K562 (cell line): ENCODE measurements around the gene ZNF213. TPM values are rescaled to one million over a fixed set of nuclear protein-coding genes. Genes with fewer than 3 reads are reported as not detected.

ENCODE experiments used
- ATAC-seq: fragments of 200-7000 bp; cut with Tn5 transposase; 3 replicates; pipeline ENCODE4 v1.9.1; 2020; ENCODE audit warnings: moderate library complexity
- BruUV-seq: library from RNA; stranded (reverse); fragments of 400-500 nt; replicated peaks from 2 replicates; lab custom pipeline; 2021; lab: Mats Ljungman, UMichigan
- CTCF ChIA-PET: fragments of 300-600 bp; formaldehyde crosslinking; extraction: SDS; loops from one replicate; lab custom pipeline; 2021; ENCODE audit warnings: low intra/inter-chr PET ratio; lab: Yijun Ruan, JAX
- POLR2A ChIA-PET: fragments of 300-600, 350-650 bp; sonication (Branson Sonifier 250); formaldehyde crosslinking; extraction: SDS; loops from one replicate; lab custom pipeline; 2021; ENCODE audit warnings: antibody characterized with exemption, inconsistent platforms; lab: Yijun Ruan, JAX
- DNase-seq, 4 experiments: peaks; one replicate each; pipeline versions ENCODE4 v3.0.0 to v3.0.0-alpha.2; 2011 to 2018; ENCODE audit warnings: low spot score in 3 of 4, mixed read lengths in 3 of 4; ENCODE audit errors: extremely low read depth in 1 of 4
- FAIRE-seq: peaks from 2 replicates; lab custom pipeline; 2011; peaks lifted over from hg19 to GRCh38; lab: Jason Lieb, UNC
- H2AFZ ChIP-seq: 2 replicates; pipeline ENCODE4 v1.6.0; 2011; ENCODE audit warnings: low read depth, low read length, control low read depth, inconsistent platforms
- H3K27ac ChIP-seq: fragments of 200-600 bp; 3 replicates; pipeline ENCODE4 v1.8.0; 2011; ENCODE audit warnings: low read depth, mild to moderate bottlenecking, control low read depth, inconsistent platforms, low read length, moderate library complexity, mixed read lengths; ENCODE audit errors: extremely low read depth
- H3K27me3 ChIP-seq, 2 experiments: fragments of 300-600 bp in 1 of 2; 2 replicates in 1 of 2; 3 replicates in 1 of 2; pipeline versions ENCODE4 v1.6.0 to v1.8.0; 2011; ENCODE audit warnings: inconsistent platforms in 2 of 2, low read length in 2 of 2, mild to moderate bottlenecking in 1 of 2, mixed read lengths in 1 of 2, moderate library complexity in 1 of 2; ENCODE audit not compliant: control insufficient read depth in 2 of 2, insufficient read depth in 2 of 2
- H3K36me3 ChIP-seq: fragments of 300-600 bp; 3 replicates; pipeline ENCODE4 v1.8.0; 2011; ENCODE audit warnings: mild to moderate bottlenecking, low read length, inconsistent platforms; ENCODE audit not compliant: control insufficient read depth, insufficient read depth
- H3K4me1 ChIP-seq, 2 experiments: fragments of 200-600 bp in 1 of 2; replicated peaks in 1 of 2; 2 replicates in 1 of 2; 3 replicates in 1 of 2; pipeline versions ENCODE4 v1.5.1 to v1.8.0; 2011; ENCODE audit warnings: inconsistent platforms in 2 of 2, low read length in 2 of 2, mild to moderate bottlenecking in 1 of 2, mixed read lengths in 1 of 2, moderate library complexity in 1 of 2; ENCODE audit not compliant: control insufficient read depth in 2 of 2, insufficient read depth in 2 of 2
- H3K4me2 ChIP-seq: 2 replicates; pipeline ENCODE4 v1.6.1; 2011; ENCODE audit warnings: low read length, control low read depth, inconsistent platforms, mixed read lengths; ENCODE audit not compliant: insufficient read depth
- H3K4me3 ChIP-seq: fragments of 200-600 bp; sonication (generic), shearing (Covaris generic); 2 replicates; pipeline ENCODE4 v1.5.1; 2016; ENCODE audit warnings: control low read depth, inconsistent platforms
- H3K79me2 ChIP-seq: fragments of 200-600 bp; 3 replicates; pipeline ENCODE4 v1.8.0; 2011; ENCODE audit warnings: low read length, inconsistent platforms; ENCODE audit not compliant: control insufficient read depth, insufficient read depth
- H3K9ac ChIP-seq, 2 experiments: 2 replicates each; pipeline versions ENCODE4 v1.6.0 to v1.6.1; 2011; ENCODE audit warnings: low read depth in 2 of 2, low read length in 2 of 2, control low read depth in 1 of 2, inconsistent platforms in 1 of 2, mild to moderate bottlenecking in 1 of 2, mixed read lengths in 1 of 2; ENCODE audit not compliant: insufficient read depth in 1 of 2
- H3K9me1 ChIP-seq: one replicate; pipeline ENCODE4 v1.6.0; 2011; ENCODE audit warnings: inconsistent platforms, mild to moderate bottlenecking, low read length, moderate library complexity; ENCODE audit not compliant: control insufficient read depth, insufficient read depth
- H3K9me3 ChIP-seq: replicated peaks from 2 replicates; pipeline ENCODE4 v1.5.1; 2011; ENCODE audit warnings: low read depth, low read length, inconsistent platforms; ENCODE audit not compliant: control insufficient read depth, insufficient read depth
- H4K20me1 ChIP-seq: replicated peaks from 2 replicates; pipeline ENCODE4 v1.6.1; 2011; ENCODE audit warnings: low read length, inconsistent platforms, mixed read lengths; ENCODE audit not compliant: control insufficient read depth, insufficient read depth
- CTBP1 ChIP-seq: fragments of 450-650 bp; IDR thresholded peaks from 2 replicates; pipeline ENCODE4 v1.6.1; 2016; ENCODE audit warnings: borderline replicate concordance
- GATAD2B ChIP-seq: fragments of 450-650 bp; IDR thresholded peaks from 2 replicates; pipeline ENCODE4 v1.6.1; 2017; ENCODE audit warnings: mild to moderate bottlenecking, borderline replicate concordance
- JUNB ChIP-seq: fragments of 450-650 bp; formaldehyde crosslinking; conservative IDR thresholded peaks from 2 replicates; pipeline ENCODE4 v1.4.0; 2020; ENCODE audit warnings: mild to moderate bottlenecking
- MAFG ChIP-seq: fragments of 450-650 bp; conservative IDR thresholded peaks from 2 replicates; pipeline ENCODE4 v1.6.1; 2016; ENCODE audit warnings: missing genetic modification characterization, missing compliant biosample characterization
- MEF2A ChIP-seq: IDR thresholded peaks from 2 replicates; pipeline ENCODE4 v1.6.1; 2011; ENCODE audit warnings: low read depth, mild to moderate bottlenecking, low read length, moderate library complexity; ENCODE audit not compliant: control insufficient read depth
- NCOA2 ChIP-seq, 2 experiments: fragments of 450-650 bp; IDR thresholded peaks; 2 replicates each; pipeline ENCODE4 v1.6.1; 2018; ENCODE audit warnings: mild to moderate bottlenecking in 2 of 2, moderate library complexity in 1 of 2; ENCODE audit not compliant: partially characterized antibody in 2 of 2
- POU5F1 ChIP-seq: fragments of 150-350 bp; IDR thresholded peaks from 2 replicates; pipeline ENCODE4 v1.6.1; 2014; ENCODE audit warnings: borderline replicate concordance, low read length, low read depth, mild to moderate bottlenecking; ENCODE audit not compliant: partially characterized antibody
- RCOR1 ChIP-seq, 2 experiments: IDR thresholded peaks; 2 replicates each; pipeline ENCODE4 v1.6.1; 2012; ENCODE audit warnings: low read depth in 2 of 2, low read length in 2 of 2, borderline replicate concordance in 1 of 2, improper control_type of control experiment in 1 of 2
- RUNX1 ChIP-seq: sonication (generic); IDR thresholded peaks from 2 replicates; pipeline ENCODE4 v1.6.1; 2016; ENCODE audit warnings: antibody characterized with exemption, low read depth
- SIN3B ChIP-seq: fragments of 450-650 bp; IDR thresholded peaks from 2 replicates; pipeline ENCODE4 v1.6.1; 2017; ENCODE audit warnings: low read depth, mild to moderate bottlenecking, moderate library complexity
- TEAD2 ChIP-seq: fragments of 450-650 bp; IDR thresholded peaks from 2 replicates; pipeline ENCODE4 v1.6.1; 2016; ENCODE audit warnings: missing genetic modification characterization, control low read depth, missing compliant biosample characterization
- ZBTB8A ChIP-seq: fragments of 450-650 bp; IDR thresholded peaks from 2 replicates; pipeline ENCODE4 v1.6.1; 2018; ENCODE audit warnings: mild to moderate bottlenecking, moderate library complexity; ENCODE audit not compliant: partially characterized antibody
- ZEB2 ChIP-seq: fragments of 450-650 bp; IDR thresholded peaks from 2 replicates; pipeline ENCODE4 v1.6.1; 2016
- ZNF431 ChIP-seq: sonication (generic); formaldehyde crosslinking; IDR thresholded peaks from 2 replicates; pipeline ENCODE4 v1.8.0; 2022; ENCODE audit warnings: mild to moderate bottlenecking, missing genetic modification reagents
- ZNF696 ChIP-seq: fragments of 250-450 bp; sonication (Bioruptor Pico); conservative IDR thresholded peaks from 2 replicates; pipeline ENCODE4 v1.4.0; 2020; ENCODE audit warnings: mild to moderate bottlenecking, moderate library complexity
- WGBS: fragments of 100-300 bp; shearing (Covaris generic); methylation state at CpG from one replicate; pipeline ENCODE4 v1.1.6; 2016; ENCODE audit warnings: low coverage, mixed read lengths; ENCODE audit not compliant: insufficient coverage; ENCODE audit errors: missing lambda C conversion rate; 5-methylcytosine and 5-hydroxymethylcytosine counted together
- in situ Hi-C: fragments of 300-500 bp; cut with MboI; formaldehyde crosslinking; loops from 4 replicates; pipeline ENCODE4 v1.15.0; 2018; ENCODE audit warnings: inconsistent platforms, mixed read lengths
- intact Hi-C: fragments of 100-400 bp; cut with micrococcal nuclease; formaldehyde crosslinking; loops from 2 replicates; pipeline ENCODE4 v1.14.2; 2022
- polyA plus RNA-seq, 8 experiments: library from polyadenylated mRNA; depleted of rRNA in 4 of 8; stranded (reverse) in 5 of 8; unstranded in 3 of 8; fragments of >200 nt; fragmentation: Nextera tagmentation in 2 of 8; fragmentation: Illumina TruSeq in 1 of 8; extraction: Ambion mirVana in 2 of 8; extraction: Trizol in 1 of 8; gene quantifications; 2 replicates each; pipeline versions ENCODE4 v1.2.1 to v1.2.3, GENCODE V29; 2011 to 2014; ENCODE audit warnings: inconsistent platforms in 1 of 8, missing spikeins in 1 of 8
- total RNA-seq, 7 experiments: library from RNA; depleted of rRNA in 6 of 7; stranded (reverse); fragments of >200 nt in 6 of 7; fragmentation: Illumina TruSeq in 2 of 7; extraction: Trizol in 2 of 7; gene quantifications; 2 replicates each; pipeline versions ENCODE4 v1.2.1 to v1.2.3, GENCODE V29; 2011 to 2021; ENCODE audit warnings: low replicate concordance in 1 of 7
- TF ChIP-seq, protein P1 (sequence below): sonication (generic); formaldehyde crosslinking; IDR thresholded peaks from 2 replicates; pipeline ENCODE4 v1.9.0; 2022; ENCODE audit warnings: mild to moderate bottlenecking, missing genetic modification reagents
- TF ChIP-seq, protein P2 (sequence below): sonication (generic); IDR thresholded peaks from 2 replicates; pipeline ENCODE4 v1.6.1; 2016
- TF ChIP-seq, protein P3 (sequence below): fragments of 450-650 bp; IDR thresholded peaks from 2 replicates; pipeline ENCODE4 v1.7.0; 2016; ENCODE audit warnings: borderline replicate concordance

ZNF213 gene
- total and polyA plus RNA-seq, 9 of the 15 experiments (the other 6 are each of a cell fraction or from before 2014, with no cell fraction given) = 0.49 to 10.0 (median 1.8) TPM

DNA sequence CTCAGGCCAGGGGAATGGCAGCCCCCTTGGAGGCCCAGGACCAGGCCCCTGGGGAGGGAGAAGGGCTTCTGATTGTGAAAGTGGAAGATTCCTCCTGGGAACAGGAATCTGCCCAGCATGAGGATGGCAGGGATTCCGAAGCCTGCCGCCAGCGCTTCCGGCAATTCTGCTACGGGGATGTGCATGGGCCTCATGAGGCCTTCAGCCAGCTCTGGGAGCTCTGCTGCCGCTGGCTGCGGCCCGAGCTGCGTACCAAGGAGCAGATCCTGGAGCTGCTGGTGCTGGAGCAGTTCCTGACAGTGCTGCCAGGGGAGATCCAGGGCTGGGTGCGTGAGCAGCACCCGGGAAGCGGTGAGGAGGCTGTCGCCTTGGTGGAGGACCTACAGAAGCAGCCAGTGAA is 2.4 kb downstream of the ZNF213 start (continued):
- TF ChIP-seq TEAD2 = no peak
- TF ChIP-seq ZBTB8A = no peak
- no peak for TF ChIP-seq ZNF696 (CRISPR knock-in tag)
- TF ChIP-seq SIN3B = no peak

DNA sequence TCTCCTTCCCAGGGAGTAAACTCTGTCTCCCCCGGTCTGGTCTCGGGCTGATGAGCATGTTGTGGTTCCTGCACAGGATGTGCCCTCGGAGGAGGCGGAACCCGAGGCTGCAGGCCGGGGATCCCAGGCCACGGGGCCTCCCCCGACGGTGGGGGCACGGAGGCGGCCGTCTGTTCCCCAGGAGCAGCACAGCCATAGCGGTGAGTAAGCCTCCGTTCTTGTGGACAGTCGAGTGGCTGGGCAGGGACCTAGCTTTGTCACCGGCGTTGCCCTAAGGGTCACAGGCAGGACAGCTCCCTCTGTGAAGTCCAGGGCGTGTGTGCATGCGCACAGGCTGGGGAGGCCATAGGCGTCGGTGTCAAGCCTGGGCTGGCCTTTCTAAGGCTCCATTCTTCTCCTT is 3.5 kb downstream of the ZNF213 start:
- CTCF ChIA-PET = no interaction called here
- Histone ChIP-seq H3K27ac (no peak overlapping the region), H3K79me2 (peaks cover 24% of the 10 kb centered on the region), H3K9me1 (no peaks in the 10 kb centered on the region), H3K4me3 (no peak overlapping the region), H3K36me3 (peaks cover 21% of the 10 kb centered on the region; the same call in 1 of the 3 replicates), H3K4me2 (no peak overlapping the region), H3K9me3 (no peaks in the 10 kb centered on the region), H2AFZ (no peak overlapping the region), H3K27me3 (no peaks in the 10 kb centered on the region), H3K4me1 (peaks cover 0 to 42% of the 10 kb centered on the region in 2 experiments; a peak in 2 of 5 replicates), H4K20me1 (no peaks in the 10 kb centered on the region), H3K9ac (peak overlapping the region in 1 of 2 experiments; percentile 31; a peak in 1 of 4 replicates)
- WGBS = 60% methylated on average over 15 of the region's 21 CpGs
- FAIRE-seq (no peak), ATAC-seq (no peak), DNase-seq (no peak)
- in situ Hi-C loops = no loop called here
- POLR2A ChIA-PET = interaction anchor here (0.6 to 1.6 kb wide), 3 partner anchors 12 to 361 kb away, joined by 4 to 13 read pairs (median 5); no protein-coding TSS in a partner anchor
- TF ChIP-seq, protein P1, sequence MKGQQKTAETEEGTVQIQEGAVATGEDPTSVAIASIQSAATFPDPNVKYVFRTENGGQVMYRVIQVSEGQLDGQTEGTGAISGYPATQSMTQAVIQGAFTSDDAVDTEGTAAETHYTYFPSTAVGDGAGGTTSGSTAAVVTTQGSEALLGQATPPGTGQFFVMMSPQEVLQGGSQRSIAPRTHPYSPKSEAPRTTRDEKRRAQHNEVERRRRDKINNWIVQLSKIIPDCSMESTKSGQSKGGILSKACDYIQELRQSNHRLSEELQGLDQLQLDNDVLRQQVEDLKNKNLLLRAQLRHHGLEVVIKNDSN (CRISPR knock-in tag) = no peak
- TF ChIP-seq, protein P2, sequence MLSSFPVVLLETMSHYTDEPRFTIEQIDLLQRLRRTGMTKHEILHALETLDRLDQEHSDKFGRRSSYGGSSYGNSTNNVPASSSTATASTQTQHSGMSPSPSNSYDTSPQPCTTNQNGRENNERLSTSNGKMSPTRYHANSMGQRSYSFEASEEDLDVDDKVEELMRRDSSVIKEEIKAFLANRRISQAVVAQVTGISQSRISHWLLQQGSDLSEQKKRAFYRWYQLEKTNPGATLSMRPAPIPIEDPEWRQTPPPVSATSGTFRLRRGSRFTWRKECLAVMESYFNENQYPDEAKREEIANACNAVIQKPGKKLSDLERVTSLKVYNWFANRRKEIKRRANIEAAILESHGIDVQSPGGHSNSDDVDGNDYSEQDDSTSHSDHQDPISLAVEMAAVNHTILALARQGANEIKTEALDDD = no peak
- TF ChIP-seq POU5F1 (no peak), RUNX1 (no peak), RCOR1 (IDR thresholded peaks at IDR 0.05; ENCODE audit: borderline replicate concordance in 1 of 2, low read depth in 2 of 2, low read length in 2 of 2) (no peak), CTBP1 (no peak), MAFG (tag) (no peak), JUNB (CRISPR knock-in tag) (no peak), GATAD2B (no peak), MEF2A (no peak), ZNF431 (CRISPR knock-in tag) (no peak), NCOA2 (IDR thresholded peaks at IDR 0.05; ENCODE audit: partially characterized antibody in 2 of 2) (no peak), ZEB2 (no peak)
- TF ChIP-seq, protein P3, sequence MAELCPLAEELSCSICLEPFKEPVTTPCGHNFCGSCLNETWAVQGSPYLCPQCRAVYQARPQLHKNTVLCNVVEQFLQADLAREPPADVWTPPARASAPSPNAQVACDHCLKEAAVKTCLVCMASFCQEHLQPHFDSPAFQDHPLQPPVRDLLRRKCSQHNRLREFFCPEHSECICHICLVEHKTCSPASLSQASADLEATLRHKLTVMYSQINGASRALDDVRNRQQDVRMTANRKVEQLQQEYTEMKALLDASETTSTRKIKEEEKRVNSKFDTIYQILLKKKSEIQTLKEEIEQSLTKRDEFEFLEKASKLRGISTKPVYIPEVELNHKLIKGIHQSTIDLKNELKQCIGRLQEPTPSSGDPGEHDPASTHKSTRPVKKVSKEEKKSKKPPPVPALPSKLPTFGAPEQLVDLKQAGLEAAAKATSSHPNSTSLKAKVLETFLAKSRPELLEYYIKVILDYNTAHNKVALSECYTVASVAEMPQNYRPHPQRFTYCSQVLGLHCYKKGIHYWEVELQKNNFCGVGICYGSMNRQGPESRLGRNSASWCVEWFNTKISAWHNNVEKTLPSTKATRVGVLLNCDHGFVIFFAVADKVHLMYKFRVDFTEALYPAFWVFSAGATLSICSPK = no peak
- intact Hi-C loops = no loop called here
- BruUV-seq = no TSS peak
